MM.1S (cell line): ENCODE data around the gene RASGRF2.
A peak's percentile ranks its signal among the peaks of the same experiment; 100 is the strongest.

Source experiments
- DNase-seq: peaks from one replicate; pipeline ENCODE4 v3.0.0-alpha.2; 2015
- H2AFZ ChIP-seq: fragments of 300-600 bp; sonication (generic); 2 replicates; pipeline ENCODE4 v1.6.0; 2016; ENCODE audit warnings: antibody characterized with exemption, low read length
- H3F3A ChIP-seq: fragments of 300-600 bp; sonication (generic); 2 replicates; pipeline ENCODE4 v1.6.1; 2016; ENCODE audit warnings: mild to moderate bottlenecking, antibody characterized with exemption, low read length, moderate library complexity, mixed read lengths; ENCODE audit not compliant: insufficient read depth
- H3K27ac ChIP-seq: fragments of 300-600 bp; sonication (generic); 2 replicates; pipeline ENCODE4 v1.5.1; 2016; ENCODE audit warnings: mild to moderate bottlenecking, low read length
- H3K27me3 ChIP-seq: fragments of 300-600 bp; sonication (generic); replicated peaks from 2 replicates; pipeline ENCODE4 v1.6.0; 2016; ENCODE audit warnings: low read length; ENCODE audit not compliant: insufficient read depth
- H3K36me3 ChIP-seq: fragments of 300-600 bp; sonication (generic); replicated peaks from 2 replicates; pipeline ENCODE4 v1.6.1; 2016; ENCODE audit warnings: mild to moderate bottlenecking, low read length, mixed read lengths; ENCODE audit not compliant: insufficient read depth
- H3K4me1 ChIP-seq: fragments of 300-600 bp; sonication (generic); 2 replicates; pipeline ENCODE4 v1.6.1; 2016; ENCODE audit warnings: low read length, mixed read lengths
- H3K4me2 ChIP-seq: fragments of 300-600 bp; sonication (generic); 2 replicates; pipeline ENCODE4 v1.6.0; 2016; ENCODE audit warnings: low read depth, low read length
- H3K4me3 ChIP-seq: fragments of 300-600 bp; sonication (generic); 2 replicates; pipeline ENCODE4 v1.5.1; 2016; ENCODE audit warnings: low read length, mixed read lengths
- H3K79me2 ChIP-seq: fragments of 300-600 bp; sonication (generic); 2 replicates; pipeline ENCODE4 v1.6.1; 2016; ENCODE audit warnings: mixed run types, low read length, mixed read lengths
- H3K9ac ChIP-seq: fragments of 300-600 bp; sonication (generic); 2 replicates; pipeline ENCODE4 v1.6.1; 2016; ENCODE audit warnings: low read length, mixed read lengths
- H3K9me2 ChIP-seq: fragments of 300-600 bp; sonication (generic); replicated peaks from 2 replicates; pipeline ENCODE4 v1.6.1; 2016; ENCODE audit warnings: mild to moderate bottlenecking, low read length, mixed read lengths; ENCODE audit not compliant: insufficient read depth
- H3K9me3 ChIP-seq: fragments of 300-600 bp; sonication (generic); replicated peaks from 2 replicates; pipeline ENCODE4 v1.6.1; 2016; ENCODE audit warnings: mild to moderate bottlenecking, low read length, mixed read lengths; ENCODE audit not compliant: insufficient read depth
- H4K20me1 ChIP-seq: fragments of 300-600 bp; sonication (generic); 2 replicates; pipeline ENCODE4 v1.6.1; 2016; ENCODE audit warnings: mild to moderate bottlenecking, low read length, moderate library complexity, mixed read lengths; ENCODE audit not compliant: insufficient read depth
- EZH2 ChIP-seq: fragments of 300-600 bp; sonication (generic); optimal IDR thresholded peaks from 2 replicates; pipeline ENCODE3; 2017; ENCODE audit warnings: low read depth, mild to moderate bottlenecking, antibody characterized with exemption, low read length, mixed read lengths
- EZH2phosphoT487 ChIP-seq: fragments of 300-600 bp; sonication (generic); IDR thresholded peaks from 2 replicates; pipeline ENCODE4 v1.6.1; 2018; ENCODE audit warnings: antibody characterized with exemption, low read length
- TF ChIP-seq, protein P1 (sequence below): fragments of 300-600 bp; sonication (generic); IDR thresholded peaks from 2 replicates; pipeline ENCODE4 v1.5.1; 2016; ENCODE audit warnings: antibody characterized with exemption, low read length, mixed read lengths

RASGRF2 gene

DNA sequence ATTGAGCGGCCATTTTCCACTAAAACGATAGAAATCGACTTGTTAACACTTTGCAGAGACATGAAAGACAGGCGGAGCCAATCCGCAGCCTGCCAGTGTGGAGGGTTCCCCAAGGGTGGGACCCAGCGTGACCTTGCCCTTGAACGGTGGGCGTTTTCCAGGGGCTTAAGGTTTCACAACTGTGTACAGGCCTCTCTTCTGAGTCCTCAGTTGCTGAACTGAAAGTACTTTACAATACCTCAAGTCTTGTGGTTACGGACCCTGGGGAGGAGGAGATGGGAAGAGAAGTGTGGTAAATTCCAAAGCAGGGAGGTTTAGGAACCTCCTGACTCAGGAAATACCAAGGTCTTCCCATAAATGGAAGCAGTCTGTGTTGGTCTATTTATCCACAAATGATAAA lies 204.8 kb downstream of the RASGRF2 start:
- Histone ChIP-seq H3K27ac (no peak overlapping the region), H3K36me3 (no peaks in the 10 kb centered on the region), H3K9ac (no peak overlapping the region), H3K4me3 (no peak overlapping the region), H2AFZ (no peak overlapping the region), H3K9me2 (no peaks in the 10 kb centered on the region), H4K20me1 (no peaks in the 10 kb centered on the region), H3K4me2 (no peak overlapping the region), H3F3A (no peaks in the 10 kb centered on the region), H3K79me2 (no peaks in the 10 kb centered on the region), H3K9me3 (no peaks in the 10 kb centered on the region), H3K4me1 (no peaks in the 10 kb centered on the region), H3K27me3 (no peaks in the 10 kb centered on the region)
- DNase-seq = no peak
- TF ChIP-seq, protein P1, sequence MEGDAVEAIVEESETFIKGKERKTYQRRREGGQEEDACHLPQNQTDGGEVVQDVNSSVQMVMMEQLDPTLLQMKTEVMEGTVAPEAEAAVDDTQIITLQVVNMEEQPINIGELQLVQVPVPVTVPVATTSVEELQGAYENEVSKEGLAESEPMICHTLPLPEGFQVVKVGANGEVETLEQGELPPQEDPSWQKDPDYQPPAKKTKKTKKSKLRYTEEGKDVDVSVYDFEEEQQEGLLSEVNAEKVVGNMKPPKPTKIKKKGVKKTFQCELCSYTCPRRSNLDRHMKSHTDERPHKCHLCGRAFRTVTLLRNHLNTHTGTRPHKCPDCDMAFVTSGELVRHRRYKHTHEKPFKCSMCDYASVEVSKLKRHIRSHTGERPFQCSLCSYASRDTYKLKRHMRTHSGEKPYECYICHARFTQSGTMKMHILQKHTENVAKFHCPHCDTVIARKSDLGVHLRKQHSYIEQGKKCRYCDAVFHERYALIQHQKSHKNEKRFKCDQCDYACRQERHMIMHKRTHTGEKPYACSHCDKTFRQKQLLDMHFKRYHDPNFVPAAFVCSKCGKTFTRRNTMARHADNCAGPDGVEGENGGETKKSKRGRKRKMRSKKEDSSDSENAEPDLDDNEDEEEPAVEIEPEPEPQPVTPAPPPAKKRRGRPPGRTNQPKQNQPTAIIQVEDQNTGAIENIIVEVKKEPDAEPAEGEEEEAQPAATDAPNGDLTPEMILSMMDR = no peak

DNA sequence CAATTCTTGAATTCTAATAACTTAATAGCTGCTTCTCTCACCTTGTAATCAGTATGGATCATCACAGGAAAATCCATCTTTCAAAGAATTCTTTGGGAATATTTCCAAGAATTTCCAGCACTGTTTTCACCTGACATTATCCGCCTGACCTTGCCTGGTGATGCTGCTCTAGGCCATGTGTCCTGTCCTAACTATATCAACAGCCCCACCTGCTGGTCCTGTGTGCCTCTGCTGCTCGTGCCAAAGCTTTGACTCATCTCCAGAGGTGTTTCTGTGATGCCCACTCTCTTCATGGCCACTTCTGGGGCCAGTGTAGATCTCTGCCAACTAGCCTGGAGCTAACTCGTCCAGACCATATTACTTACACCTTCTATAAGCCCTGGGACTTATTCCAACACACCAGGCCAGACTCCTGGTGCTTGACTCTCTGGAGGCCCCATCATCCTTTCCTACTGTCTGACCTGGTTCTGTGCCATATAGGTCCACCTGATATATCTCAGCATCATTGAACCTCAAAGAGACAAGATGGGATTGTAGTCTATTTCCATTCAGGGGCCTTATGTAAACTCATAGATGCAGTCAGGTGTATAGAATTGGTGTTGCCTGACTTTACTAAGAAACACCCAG lies 205.4 kb downstream of the RASGRF2 start:
- no peaks in the 10 kb centered on the region for H4K20me1 ChIP-seq
- no peaks in the 10 kb centered on the region for H3K9me2 ChIP-seq
- H3K36me3 ChIP-seq = no peaks in the 10 kb centered on the region
- H3F3A ChIP-seq = no peaks in the 10 kb centered on the region
- H3K4me3 ChIP-seq = no peak overlapping the region
- DNase-seq = peak; percentile 80
- TF ChIP-seq EZH2phosphoT487 = no peak
- TF ChIP-seq, protein P1 = peak; percentile 93
- no peaks in the 10 kb centered on the region for H3K4me1 ChIP-seq
- H3K79me2 ChIP-seq = no peaks in the 10 kb centered on the region
- no peaks in the 10 kb centered on the region for H3K27me3 ChIP-seq
- no peak overlapping the region for H3K4me2 ChIP-seq
- H3K9ac ChIP-seq = no peak overlapping the region
- H3K27ac ChIP-seq = no peak overlapping the region
- no peaks in the 10 kb centered on the region for H3K9me3 ChIP-seq
- H2AFZ ChIP-seq = no peak overlapping the region

DNA sequence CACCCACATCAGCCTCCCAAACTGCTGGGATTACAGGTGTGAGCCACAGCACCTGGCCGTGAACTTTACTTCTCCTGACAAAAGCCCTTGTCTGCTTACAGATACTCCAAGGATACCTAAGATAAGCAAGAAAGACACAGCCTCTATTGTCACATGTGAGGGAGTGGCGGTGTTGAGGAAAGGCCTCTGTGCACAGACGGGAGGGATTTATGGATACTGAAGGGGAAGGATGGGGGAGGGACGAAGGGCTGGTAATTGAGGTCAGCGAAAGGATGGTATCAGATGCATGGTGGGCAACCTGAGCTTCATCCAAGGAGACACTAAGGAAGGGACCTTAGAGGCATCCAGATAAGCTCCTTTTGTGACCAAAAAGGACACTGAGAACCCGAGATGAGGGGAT lies 206.3 kb downstream of the RASGRF2 start:
- H3F3A ChIP-seq = no peaks in the 10 kb centered on the region
- H3K27ac ChIP-seq = no peak overlapping the region
- H3K79me2 ChIP-seq = no peaks in the 10 kb centered on the region
- no peak for DNase-seq
- no peak overlapping the region for H3K4me2 ChIP-seq
- TF ChIP-seq EZH2 (no peak), EZH2phosphoT487 (no peak)
- TF ChIP-seq, protein P1 = no peak
- no peak overlapping the region for H2AFZ ChIP-seq
- no peaks in the 10 kb centered on the region for H3K36me3 ChIP-seq
- H4K20me1 ChIP-seq = no peaks in the 10 kb centered on the region
- no peaks in the 10 kb centered on the region for H3K9me3 ChIP-seq
- no peaks in the 10 kb centered on the region for H3K27me3 ChIP-seq
- H3K9me2 ChIP-seq = no peaks in the 10 kb centered on the region
- no peak overlapping the region for H3K9ac ChIP-seq
- H3K4me1 ChIP-seq = no peaks in the 10 kb centered on the region
- H3K4me3 ChIP-seq = no peak overlapping the region
